GM12874 (cell line): ENCODE results near the gene PLEKHG3.

Experiments
- TF ChIP-seq, protein P1 (sequence below): IDR thresholded peaks from 2 replicates; pipeline ENCODE4 v1.5.1; 2011; ENCODE audit warnings: low read depth, mild to moderate bottlenecking, control low read depth, low read length, moderate library complexity; ENCODE audit not compliant: insufficient read depth

The PLEKHG3 gene

DNA sequence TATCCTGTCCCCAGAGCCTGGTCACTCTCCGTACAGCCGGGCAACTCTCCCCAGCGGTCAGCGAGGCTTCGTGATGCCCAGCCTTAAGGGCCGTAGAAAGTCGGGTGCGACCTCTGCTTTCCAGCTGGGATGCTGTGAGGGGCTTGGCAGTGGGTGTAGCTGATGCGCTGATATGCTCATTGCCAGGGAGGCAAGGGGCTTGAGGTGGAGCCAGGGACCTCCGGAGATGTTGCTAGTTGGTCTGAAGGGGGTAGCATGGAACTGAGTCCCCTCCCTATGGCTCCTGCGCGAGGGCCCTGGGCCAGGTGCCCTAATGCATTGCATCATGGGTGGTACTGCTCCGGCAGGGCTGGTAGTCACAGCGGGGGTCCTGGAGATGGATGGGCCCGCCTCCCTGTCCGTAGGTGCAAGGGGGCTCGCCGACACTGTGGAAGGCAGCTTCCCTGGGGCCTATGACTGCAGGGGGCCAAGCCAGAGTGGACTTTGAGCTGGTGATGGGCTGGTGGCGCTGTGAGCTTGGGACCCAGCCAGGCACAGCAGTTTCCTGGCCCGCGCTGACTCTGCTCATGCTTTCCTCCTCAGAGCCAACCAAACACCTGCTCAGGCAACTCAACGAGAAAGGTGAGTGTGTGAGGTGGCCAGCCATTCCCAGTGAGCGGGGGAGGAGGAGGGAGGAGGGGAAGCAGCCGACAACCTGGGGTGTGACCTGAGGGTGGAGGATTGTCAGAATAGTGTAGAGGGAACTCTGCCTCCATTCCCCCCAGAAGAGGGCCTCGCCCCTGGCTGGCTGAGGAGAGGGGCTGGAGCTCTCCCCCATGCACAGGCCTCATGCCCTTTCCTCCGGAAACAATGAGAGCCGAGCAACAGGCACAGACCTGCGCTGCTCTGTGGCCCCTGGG, 32.3 kb downstream of the PLEKHG3 start:
- TF ChIP-seq, protein P1, sequence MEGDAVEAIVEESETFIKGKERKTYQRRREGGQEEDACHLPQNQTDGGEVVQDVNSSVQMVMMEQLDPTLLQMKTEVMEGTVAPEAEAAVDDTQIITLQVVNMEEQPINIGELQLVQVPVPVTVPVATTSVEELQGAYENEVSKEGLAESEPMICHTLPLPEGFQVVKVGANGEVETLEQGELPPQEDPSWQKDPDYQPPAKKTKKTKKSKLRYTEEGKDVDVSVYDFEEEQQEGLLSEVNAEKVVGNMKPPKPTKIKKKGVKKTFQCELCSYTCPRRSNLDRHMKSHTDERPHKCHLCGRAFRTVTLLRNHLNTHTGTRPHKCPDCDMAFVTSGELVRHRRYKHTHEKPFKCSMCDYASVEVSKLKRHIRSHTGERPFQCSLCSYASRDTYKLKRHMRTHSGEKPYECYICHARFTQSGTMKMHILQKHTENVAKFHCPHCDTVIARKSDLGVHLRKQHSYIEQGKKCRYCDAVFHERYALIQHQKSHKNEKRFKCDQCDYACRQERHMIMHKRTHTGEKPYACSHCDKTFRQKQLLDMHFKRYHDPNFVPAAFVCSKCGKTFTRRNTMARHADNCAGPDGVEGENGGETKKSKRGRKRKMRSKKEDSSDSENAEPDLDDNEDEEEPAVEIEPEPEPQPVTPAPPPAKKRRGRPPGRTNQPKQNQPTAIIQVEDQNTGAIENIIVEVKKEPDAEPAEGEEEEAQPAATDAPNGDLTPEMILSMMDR = no peak

GRCh38 chr14:64737391-64738280, 33.4 kb downstream of the PLEKHG3 start:
- TF ChIP-seq, protein P1 = no peak

GRCh38 chr14:64738281-64738804, 34.1 kb downstream of the PLEKHG3 start:
- TF ChIP-seq, protein P1 = no peak

DNA sequence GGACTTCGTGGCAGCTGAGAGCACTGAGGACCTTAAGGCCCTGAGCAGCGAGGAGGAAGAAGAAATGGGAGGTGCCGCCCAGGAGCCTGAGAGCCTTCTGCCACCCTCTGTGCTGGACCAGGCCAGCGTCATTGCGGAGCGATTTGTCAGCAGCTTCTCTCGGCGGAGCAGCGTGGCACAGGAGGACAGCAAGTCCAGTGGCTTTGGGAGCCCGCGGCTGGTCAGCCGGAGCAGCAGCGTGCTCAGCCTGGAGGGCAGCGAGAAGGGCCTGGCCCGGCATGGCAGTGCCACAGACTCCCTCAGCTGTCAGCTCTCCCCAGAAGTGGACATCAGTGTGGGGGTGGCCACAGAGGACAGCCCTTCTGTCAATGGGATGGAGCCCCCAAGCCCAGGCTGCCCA, 37.0 kb downstream of the PLEKHG3 start:
- TF ChIP-seq, protein P1 = no peak

DNA sequence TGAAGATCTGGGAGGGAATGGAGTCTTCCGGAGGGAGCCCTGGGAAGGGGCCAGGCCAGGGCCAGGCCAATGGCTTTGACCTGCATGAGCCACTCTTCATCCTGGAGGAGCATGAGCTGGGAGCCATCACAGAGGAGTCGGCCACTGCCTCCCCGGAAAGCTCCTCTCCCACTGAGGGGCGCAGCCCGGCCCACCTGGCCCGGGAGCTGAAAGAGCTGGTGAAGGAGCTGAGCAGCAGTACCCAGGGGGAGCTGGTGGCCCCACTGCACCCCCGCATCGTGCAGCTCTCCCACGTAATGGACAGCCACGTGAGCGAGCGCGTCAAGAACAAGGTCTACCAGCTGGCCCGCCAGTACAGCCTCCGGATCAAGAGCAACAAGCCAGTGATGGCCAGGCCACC, 37.7 kb downstream of the PLEKHG3 start:
- TF ChIP-seq, protein P1 = no peak

GRCh38 chr14:64743061-64743460, 38.8 kb downstream of the PLEKHG3 start:
- TF ChIP-seq, protein P1 = no peak
